ENCODE measurements around the gene SEMA3C.

GRCh38 chr7:80818181-80818580, 100.7 kb downstream of the SEMA3C start:
- TF ChIP-seq POLR2AphosphoS5 (IDR thresholded peaks at IDR 0.05; ENCODE audit: low read depth, low read length) (no peak), POLR2A (IDR thresholded peaks at IDR 0.05; ENCODE audit: low read depth, low read length) (no peak), TAF1 (IDR thresholded peaks at IDR 0.05; ENCODE audit: low read depth, low read length) (no peak), POU2F2 (IDR thresholded peaks at IDR 0.05; ENCODE audit: low read depth, low read length) (no peak), PAX5 (IDR thresholded peaks at IDR 0.05; ENCODE audit: insufficient read depth, low read length, severe bottlenecking) (no peak), SPI1 (IDR thresholded peaks at IDR 0.05; ENCODE audit: low read depth, low read length) (no peak)
